Thyroid gland (tissue), 4 donors: Measurements from ENCODE around the gene MAPKAPK5.

Source experiments
- POLR2A ChIP-seq, 2 donors: fragments of 450-650 bp; IDR thresholded peaks; one replicate each; pipeline ENCODE4 v1.6.1; 2017; ENCODE audit warnings: antibody characterized with exemption in 2 of 2, mild to moderate bottlenecking in 2 of 2, moderate library complexity in 1 of 2
- TF ChIP-seq, protein P1 (sequence below), 6 experiments: fragments of 200-600 bp in 3 of 6; fragments of 450-650 bp in 3 of 6; sonication (generic) in 3 of 6; IDR thresholded peaks; one replicate each; pipeline ENCODE4 v1.5.1; 2016 to 2019; ENCODE audit warnings: antibody characterized with exemption in 6 of 6, mild to moderate bottlenecking in 2 of 6, inconsistent platforms in 1 of 6, moderate library complexity in 1 of 6

DNA sequence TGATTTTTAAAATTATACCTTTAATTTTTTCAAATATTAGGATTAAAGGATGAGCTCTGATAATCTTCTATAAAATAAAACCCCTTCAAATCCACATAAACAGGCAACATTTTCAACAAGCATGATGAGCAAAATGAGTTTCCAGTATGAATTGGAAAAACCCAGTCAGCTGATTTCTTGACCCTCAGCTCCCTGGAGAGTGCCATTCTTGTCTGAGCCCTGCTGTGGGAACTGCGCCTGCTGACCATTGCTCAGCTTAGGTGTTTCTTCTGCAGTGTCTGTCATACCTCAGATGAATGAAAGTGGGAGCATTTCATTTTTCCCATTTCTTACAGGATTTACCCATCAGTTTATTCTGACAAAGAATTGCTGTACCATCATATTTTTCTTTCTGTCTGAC is 27.6 kb downstream of the MAPKAPK5 start:
- TF ChIP-seq, protein P1, sequence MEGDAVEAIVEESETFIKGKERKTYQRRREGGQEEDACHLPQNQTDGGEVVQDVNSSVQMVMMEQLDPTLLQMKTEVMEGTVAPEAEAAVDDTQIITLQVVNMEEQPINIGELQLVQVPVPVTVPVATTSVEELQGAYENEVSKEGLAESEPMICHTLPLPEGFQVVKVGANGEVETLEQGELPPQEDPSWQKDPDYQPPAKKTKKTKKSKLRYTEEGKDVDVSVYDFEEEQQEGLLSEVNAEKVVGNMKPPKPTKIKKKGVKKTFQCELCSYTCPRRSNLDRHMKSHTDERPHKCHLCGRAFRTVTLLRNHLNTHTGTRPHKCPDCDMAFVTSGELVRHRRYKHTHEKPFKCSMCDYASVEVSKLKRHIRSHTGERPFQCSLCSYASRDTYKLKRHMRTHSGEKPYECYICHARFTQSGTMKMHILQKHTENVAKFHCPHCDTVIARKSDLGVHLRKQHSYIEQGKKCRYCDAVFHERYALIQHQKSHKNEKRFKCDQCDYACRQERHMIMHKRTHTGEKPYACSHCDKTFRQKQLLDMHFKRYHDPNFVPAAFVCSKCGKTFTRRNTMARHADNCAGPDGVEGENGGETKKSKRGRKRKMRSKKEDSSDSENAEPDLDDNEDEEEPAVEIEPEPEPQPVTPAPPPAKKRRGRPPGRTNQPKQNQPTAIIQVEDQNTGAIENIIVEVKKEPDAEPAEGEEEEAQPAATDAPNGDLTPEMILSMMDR (IDR thresholded peaks at IDR 0.05), result no peak
- TF ChIP-seq POLR2A (IDR thresholded peaks at IDR 0.05), result no peak
